Dendritic cell treated with granulocyte-macrophage colony-stimulating factor and Interleukin-4, amounts not matched to agents 40 ng/mL and 50 ng/mL, for 4 days (primary cell): Measurements from ENCODE around the gene ILDR1.
"Not testable (repeated sequence)": the region's sequence is repeated elsewhere in the genome, so short reads cannot be mapped to it uniquely, and the experiment has no call there.

ENCODE experiments used
- H3K27ac Mint-ChIP-seq: one replicate; pipeline ENCODE4 v1.8.0; 2022; ENCODE audit warnings: mild to moderate bottlenecking, mixed read lengths
- H3K27me3 Mint-ChIP-seq: one replicate; pipeline ENCODE4 v1.8.0; 2022; ENCODE audit warnings: mild to moderate bottlenecking, mixed read lengths
- H3K36me3 Mint-ChIP-seq: one replicate; pipeline ENCODE4 v1.8.0; 2022; ENCODE audit warnings: low read depth, mixed read lengths
- H3K4me1 Mint-ChIP-seq: one replicate; pipeline ENCODE4 v1.8.0; 2022; ENCODE audit warnings: low read depth, mixed read lengths
- H3K4me3 Mint-ChIP-seq: one replicate; pipeline ENCODE4 v1.8.0; 2022; ENCODE audit warnings: mild to moderate bottlenecking, moderate library complexity, mixed read lengths
- H3K9me3 Mint-ChIP-seq: one replicate; pipeline ENCODE4 v1.8.0; 2022; ENCODE audit warnings: mixed read lengths
- intact Hi-C: fragments of 100-400 bp; cut with micrococcal nuclease; formaldehyde crosslinking; loops from one replicate; pipeline ENCODE4 v1.15.0; 2022

The ILDR1 gene

DNA sequence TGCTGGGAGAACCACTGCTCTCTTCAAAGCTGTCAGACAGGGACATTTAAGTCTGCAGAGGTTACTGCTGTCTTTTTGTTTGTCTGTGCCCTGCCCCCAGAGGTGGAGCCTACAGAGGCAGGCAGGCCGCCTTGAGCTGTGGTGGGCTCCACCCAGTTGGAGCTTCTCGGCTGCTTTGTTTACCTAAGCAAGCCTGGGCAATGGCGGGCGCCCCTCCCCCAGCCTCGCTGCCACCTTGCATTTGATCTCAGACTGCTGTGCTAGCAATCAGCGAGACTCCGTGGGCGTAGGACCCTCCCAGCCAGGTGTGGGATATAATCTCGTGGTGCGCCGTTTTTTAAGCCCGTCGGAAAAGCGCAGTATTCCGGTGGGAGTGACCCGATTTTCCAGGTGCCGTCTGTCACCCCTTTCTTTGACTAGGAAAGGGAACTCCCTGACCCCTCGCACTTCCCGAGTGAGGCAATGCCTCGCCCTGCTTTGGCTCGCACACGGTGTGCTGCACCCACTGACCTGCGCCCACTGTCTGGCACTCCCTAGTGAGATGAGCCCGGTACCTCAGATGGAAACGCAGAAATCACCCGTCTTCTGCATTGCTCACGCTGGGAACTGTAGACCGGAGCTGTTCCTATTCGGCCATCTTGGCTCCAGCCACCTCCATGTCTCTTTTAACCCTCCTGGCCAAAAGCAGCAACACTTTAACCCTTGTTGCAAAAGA lies 83.7 kb downstream of the ILDR1 start:
- H3K4me1 Mint-ChIP-seq, H3K27ac Mint-ChIP-seq, intact Hi-C loops, H3K4me3 Mint-ChIP-seq, H3K27me3 Mint-ChIP-seq, H3K9me3 Mint-ChIP-seq: not testable (repeated sequence)
- H3K36me3 Mint-ChIP-seq: peaks cover 34% of the 10 kb centered on the region
